GM19463 (cell line): Measurements from ENCODE around the gene SCRN3.
A peak's percentile ranks its signal among the peaks of the same experiment; 100 is the strongest.
"Not testable (repeated sequence)": the region's sequence is repeated elsewhere in the genome, so short reads cannot be mapped to it uniquely, and the experiment has no call there.

Experiments
- ATAC-seq: cut with Tn5 transposase; IDR thresholded peaks from one replicate; pipeline ENCODE4 v1.9.1; 2021; ENCODE audit warnings: mild to moderate bottlenecking, moderate library complexity; ENCODE audit not compliant: unreplicated experiment

The SCRN3 gene, protein sequence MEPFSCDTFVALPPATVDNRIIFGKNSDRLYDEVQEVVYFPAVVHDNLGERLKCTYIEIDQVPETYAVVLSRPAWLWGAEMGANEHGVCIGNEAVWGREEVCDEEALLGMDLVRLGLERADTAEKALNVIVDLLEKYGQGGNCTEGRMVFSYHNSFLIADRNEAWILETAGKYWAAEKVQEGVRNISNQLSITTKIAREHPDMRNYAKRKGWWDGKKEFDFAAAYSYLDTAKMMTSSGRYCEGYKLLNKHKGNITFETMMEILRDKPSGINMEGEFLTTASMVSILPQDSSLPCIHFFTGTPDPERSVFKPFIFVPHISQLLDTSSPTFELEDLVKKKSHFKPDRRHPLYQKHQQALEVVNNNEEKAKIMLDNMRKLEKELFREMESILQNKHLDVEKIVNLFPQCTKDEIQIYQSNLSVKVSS

DNA sequence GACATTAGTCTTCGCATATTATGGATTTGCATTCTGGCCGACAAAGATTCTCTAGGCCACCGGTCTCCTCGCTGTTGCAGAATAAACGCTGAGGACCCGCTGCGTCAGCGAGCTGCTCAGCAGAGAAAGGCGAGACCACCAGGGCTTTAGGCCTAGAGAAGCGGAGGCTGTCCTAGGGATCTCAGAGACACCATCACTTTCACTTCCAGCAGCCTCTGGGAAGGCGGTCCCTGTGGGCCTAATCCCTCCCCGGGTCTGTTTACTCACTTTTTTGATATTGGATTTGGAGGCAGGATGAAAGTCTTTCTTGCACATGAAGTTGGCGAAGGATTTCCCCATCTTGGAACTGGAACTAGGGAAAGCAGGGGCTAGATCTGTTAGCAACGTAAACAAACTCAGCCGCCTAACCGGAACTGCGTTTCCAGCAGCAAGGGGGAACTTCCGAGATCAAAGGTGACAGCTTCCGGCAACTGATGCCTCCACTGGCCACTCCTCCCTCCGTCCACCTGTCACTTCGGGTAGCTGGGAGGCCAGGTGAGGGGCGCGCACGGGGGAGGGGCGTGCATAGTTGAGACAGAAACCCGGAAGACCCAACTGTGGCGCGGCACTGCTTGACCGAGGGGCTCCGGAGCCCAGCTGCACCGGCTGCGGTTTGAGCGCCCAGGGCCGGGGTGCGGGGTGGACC is at the start of gene SCRN3:
TSS of gene SCRN3 (plus strand) at position 447 of the 685 bp plus-strand sequence. CDS start 2,554 bp downstream, outside the sequence.
- peak; percentile 97 for ATAC-seq

DNA sequence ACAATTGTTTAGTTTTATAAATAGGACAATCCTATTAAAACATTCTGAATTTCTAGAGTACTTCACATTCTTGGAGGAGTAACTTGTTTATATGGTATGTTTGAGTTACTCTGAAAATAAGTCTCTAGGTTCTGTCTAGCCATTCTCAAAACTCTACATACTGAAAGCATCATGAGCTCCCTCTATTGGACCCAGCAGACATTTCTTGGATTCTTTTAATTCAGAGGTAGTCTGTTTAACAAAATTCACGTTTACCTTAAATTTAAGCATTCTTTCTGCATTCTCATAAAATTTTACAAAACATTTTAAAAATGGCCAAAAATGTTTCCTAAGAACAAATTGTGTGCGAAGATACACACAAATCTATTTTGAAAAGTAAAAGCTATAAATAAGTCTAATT is 45.5 kb upstream of the SCRN3 start:
- no peak for ATAC-seq

DNA sequence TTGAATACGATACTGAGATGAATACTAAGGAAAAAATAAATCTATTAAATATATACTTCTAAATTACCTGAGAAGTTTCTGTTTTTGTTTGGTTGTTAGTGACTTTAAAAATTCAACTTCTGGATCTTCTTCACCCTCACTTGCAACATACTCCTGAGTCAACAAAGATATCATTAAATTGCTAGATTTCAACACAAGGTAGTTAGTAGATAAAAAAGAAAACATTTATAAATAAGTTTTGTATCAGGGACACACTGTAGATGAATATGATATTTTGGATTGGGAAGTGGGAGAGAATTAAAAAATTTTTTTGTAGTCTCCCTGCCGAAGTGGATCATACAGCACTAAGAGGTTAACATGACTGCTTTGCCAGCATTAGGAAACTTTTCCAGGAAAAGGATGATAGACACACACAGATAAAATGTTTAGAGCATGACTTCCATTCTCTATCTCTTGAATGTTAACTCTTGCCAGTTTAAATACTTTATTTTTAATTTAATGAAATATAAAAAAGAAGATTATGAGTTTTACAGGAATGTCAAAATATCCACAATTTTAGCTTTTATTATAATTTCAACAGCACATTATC is 44.8 kb upstream of the SCRN3 start:
- no peak for ATAC-seq

DNA sequence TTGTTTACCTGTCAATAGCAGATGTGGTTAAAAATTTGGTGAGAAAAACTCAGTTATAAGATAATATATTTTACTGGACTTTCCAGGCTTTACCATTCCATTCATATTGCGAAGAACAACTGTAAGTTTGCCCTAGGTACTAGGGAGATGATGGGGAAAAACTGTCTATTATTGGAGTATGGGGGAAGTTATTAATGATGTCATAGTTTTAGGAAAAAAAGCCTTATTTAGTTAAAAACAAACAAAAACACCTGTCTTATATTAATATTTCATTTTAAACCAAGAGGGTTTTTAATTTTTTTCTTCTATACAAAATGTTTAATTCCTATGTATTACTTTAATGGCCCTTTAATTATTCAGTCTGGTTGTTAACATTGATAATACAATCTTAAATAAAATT is 42.5 kb upstream of the SCRN3 start:
- no peak for ATAC-seq

DNA sequence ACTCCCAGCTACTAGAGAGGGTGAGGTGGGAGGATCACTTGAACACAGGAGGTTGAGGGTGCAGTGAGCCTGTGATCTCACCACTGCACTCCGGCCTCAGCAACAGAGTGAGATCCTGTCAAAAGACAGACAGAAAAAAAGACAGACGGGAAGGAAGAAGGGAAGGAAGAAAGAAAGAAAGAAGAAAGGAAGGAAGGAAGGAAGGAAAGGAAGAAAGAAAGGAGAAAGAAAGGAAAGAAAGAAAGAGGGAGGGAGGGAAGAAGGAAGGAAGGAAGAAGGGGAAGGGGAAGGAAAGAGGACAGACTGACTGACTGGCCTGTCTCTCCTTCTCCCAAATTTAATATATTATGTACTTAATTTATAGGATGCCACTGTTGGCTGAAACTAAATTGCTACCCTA is 39.2 kb upstream of the SCRN3 start:
- ATAC-seq: no peak

DNA sequence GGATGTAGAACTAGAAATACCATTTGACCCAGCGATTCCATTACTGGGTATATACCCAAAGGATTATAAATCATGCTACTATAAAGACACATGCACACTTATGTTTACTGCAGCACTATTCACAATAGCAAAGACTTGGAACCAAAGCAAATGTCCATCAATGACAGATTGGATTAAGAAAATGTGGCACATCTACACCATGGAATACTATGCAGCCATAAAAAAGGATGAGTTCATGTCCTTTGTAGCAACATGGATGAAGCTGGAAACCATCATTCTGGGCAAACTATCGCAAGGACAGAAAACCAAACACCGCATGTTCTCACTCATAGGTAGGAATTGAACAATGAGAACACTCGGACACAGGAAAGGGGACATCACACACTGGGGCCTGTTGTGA is 35.9 kb upstream of the SCRN3 start:
- not testable (repeated sequence) for ATAC-seq

DNA sequence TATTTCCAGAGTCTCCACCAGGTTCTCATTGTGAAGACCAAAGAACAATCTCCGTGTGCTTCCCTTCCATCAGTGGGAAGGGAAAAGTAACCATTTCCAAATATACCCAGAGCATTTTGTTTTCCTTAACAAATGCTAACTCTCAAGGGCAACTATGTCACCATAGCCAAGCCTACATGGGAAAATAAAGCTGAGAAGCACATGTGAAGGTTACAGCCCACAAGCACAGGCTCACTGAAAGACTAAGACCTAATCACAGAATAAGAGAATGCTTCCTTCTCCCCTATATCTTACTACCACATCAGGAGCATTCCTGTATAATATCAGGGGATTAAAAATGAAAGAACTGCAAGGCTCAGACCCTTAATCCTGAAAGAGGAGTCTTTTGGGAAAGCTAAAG is 32.6 kb upstream of the SCRN3 start:
- ATAC-seq: no peak

DNA sequence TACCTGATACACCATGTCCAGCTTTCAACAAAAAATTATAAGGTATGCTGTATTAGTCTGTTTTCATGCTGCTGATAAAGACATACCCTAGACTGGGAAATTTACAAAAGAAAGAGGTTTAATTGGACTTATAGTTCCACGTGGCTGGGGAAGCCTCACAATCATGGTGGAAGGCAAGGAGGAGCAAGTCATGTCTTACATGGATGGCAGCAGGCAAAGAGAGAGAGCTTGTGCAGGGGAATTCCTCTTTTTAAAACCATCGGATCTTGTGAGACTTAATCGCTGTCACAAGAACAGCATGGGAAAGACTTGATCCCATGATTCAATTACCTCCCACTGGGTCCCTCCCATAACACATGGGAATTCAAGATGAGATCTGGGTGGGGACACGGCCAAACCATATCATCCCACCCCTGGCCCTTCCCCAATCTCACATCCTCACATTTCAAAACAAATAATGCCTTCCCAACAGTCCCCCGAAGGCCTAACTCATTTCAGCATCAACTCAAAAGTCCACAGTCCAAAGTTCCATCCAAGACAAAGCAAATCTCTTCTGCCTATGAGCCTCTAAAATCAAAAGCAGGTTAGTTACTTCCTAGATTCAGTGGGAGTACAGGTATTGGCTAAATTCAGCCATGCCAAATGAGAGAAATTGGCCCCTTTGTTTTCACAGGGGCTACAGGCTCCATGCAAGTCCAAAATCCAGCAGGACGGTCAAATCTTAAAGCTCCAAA is 31.9 kb upstream of the SCRN3 start:
- not testable (repeated sequence) for ATAC-seq

DNA sequence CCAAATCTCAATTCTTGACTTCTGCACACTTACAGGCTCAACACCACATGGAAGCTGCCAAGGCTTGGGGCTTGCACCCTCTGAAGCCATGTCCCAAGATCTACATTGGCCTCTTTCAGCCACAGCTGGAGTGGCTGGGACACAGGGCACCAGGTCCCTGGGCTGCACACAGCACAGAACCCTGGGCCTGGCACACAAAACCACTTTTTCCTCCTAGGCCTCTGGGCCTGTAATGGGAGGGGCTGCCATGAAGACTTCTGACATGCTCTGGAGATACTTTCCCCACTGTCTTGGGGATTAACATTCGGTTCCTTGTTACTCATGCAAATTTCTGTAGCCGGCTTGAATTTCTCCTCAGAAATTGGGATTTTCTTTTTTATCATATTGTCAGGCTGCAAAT is 30.9 kb upstream of the SCRN3 start:
- no peak for ATAC-seq

DNA sequence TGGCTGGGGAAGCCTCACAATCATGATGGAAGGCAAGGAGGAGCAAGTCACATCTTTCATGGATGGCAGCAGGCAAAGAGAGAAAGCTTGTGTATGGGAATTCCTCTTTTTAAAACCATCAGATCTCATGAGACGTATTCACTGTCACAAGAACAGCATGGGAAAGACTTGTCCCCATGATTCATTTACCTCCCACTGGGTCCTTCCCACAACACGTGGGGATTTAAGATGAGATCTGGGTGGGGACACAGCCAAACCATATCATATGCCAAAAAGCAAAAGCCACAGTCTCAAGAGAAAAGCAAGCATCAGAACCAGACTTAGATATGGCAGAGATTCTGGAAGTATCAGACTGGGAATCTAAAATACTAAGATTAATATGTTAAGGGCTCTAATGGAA is 30.0 kb upstream of the SCRN3 start:
- ATAC-seq: no peak

DNA sequence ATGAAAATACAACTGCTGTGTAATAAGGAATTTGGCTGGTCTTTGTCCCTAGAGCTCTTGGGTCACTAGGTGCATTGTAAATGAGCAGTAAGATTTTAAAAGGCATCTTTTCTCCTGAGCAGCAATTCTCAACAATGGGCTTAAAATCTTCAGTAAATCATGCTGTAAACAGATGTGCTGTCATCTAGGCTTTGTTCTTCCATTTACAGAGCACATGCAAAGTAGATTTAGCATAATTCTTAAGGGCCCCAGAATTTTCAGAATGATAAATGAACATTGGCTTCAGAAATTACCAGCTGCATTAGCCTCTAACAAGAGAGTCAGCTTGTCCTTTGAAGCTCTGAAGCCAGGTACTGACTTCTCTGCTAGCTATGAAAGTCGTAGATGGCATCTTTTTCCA is 26.8 kb upstream of the SCRN3 start:
- no peak for ATAC-seq

DNA sequence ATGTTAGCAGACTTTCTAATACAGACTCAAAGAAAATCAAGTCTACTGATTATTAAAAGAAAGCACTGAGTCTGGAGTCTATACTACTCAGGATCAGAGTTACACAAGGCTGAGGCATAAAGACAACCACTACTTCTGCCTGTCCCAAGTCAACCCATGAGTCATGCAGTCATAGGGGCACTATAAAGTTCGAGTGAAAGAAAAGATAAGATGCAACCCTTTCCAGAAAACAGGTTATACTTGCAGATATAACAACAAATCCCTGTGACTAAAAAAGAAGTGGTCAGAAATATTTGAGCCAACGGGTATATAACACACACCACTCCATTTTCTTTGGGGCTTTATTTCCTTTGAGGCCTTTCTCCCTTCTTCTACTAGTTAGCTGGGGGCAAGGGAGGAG is 18.6 kb upstream of the SCRN3 start:
- no peak for ATAC-seq

DNA sequence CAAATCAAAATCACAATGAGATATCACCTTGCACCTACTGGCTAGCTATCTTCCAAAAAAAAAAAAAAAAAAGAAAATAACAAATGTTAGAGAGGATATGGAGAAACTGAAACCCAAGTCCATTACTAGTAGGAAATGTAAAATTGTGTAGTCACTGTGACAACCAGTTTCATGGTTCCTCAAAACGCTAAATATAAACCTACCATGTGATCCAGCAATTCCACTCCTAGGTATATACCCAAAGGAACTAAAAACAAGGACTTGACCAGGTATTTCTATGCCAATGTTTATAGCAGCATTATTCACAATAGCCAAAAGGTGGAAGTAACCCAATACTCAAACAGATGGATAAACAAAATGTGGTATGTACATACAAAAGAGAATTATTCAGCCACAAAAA is 11.7 kb upstream of the SCRN3 start:
- ATAC-seq: no peak

DNA sequence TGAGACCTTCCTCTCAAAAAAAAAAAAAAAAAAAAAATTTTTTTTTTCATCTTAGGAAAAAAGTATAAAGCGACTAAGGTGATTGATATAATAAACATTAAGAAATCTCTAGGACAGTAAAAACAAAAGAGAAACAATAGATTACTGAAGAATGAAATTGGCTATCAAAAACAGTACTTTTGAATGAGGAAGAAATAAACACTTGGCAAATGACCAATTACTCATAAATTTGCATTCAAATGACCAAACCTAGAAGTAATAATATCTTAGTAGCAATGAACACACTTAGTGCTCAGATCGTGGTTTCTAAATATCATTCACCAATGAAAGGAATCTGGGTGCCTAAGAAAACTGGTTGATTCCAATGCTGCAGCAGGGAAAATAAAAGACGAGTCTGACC is 10.3 kb upstream of the SCRN3 start:
- no peak for ATAC-seq

DNA sequence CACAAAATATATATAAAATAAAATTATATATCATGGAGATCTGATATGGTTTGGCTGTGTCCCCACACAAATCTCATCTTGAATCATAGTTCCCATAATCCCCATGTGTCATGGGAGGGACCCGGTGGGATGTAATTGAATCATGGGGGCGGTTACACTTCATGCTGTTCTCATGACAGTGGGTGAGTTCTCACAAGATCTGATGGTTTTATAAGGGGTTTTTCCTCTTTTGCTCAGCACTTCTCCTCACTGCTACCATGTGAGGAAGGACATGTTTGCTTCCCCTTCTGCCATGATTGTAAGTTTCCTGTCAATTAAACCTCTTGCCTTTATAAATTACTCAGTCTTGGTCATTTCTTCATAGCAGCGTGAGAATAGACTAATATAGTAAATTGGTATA is 6.8 kb upstream of the SCRN3 start:
- not testable (repeated sequence) for ATAC-seq

DNA sequence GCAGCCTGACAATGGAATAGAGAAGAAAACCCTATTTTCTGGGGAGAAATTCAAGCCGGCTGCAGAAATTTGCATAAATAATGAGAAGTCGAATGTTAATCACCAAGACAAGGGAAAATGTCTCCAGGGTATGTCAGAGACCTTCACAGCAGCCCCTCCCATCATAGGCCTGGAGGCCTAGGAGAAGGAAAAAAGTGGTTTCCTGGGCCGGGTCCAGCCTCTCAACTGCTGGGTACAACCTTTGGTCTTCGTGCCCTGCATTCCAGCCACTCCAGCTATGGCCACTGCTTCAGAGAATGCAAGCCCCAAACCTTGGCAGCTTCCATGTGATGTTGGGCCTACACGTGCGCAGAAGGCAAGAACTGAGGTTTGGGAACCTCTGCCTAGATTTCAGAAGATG is 6.0 kb upstream of the SCRN3 start:
- ATAC-seq: no peak

DNA sequence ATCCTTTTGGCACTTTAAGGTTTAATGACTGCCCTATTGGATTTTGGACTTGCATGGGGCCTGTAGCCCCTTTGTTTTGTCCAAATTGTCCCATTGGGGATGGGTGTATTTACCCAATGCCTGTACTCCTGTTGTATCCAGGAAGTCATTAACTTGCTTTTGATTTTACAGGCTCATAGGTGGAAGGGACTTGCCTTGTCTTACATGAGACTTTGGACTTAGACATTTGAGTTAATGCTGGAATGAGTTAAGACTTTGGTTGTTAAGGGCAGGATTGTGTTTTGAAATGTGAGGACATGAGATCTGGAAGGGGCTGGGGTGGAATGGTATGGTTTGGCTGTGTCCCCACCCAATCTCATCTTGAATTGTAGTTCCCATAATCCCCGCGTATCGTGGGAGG is 5.2 kb upstream of the SCRN3 start:
- not testable (repeated sequence) for ATAC-seq

DNA sequence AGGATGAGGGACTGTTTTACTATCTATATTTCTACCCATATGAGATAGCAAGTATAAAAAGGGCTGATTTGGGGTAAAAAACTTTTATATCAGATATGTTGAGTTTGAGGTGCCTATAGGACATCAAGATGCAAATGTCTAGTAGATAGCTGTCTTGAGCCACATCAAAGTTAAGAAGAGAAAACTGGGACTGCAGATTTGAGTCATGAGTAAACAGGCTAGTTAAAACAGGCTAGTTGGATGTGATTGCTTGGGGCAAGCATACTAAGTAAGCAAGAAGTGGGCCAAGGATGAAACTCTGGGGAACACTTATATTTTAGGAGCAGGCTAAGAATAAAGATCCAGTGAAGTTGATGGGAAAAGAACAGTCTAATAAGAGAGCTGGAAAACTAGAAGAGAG is 2.8 kb upstream of the SCRN3 start:
- ATAC-seq: no peak

DNA sequence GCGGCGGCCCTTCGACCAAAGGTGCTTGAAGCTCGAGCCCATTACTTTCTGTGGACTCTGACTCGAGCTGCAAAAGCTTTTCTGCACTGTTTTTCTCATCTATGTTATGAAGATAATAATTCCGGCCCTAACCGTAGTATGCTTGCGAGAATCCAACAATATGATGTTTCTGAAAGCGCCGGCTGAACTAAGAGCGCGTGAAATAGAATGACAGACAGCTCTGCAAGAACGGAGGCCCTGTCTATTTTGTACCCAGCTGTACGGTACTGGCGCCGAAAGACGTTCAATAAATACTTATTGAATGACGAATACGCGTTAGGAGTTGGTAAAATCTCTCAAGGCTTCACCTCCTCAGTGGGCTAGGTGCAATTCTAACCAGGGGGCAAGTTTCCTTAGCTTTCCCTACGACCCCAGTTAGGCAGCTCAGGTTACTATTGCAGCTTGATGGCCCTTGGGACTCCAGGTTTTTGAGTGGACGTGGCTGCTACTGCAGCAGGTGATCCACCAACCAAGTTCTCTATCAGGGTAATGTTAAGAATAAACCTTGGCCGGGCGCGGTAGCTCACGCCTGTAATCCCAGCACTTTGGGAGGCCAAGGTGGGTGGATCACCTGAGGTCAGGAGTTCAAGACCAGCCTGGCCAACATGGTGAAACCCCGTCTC is 570 bp downstream of the SCRN3 start:
- ATAC-seq: peak; percentile 18

DNA sequence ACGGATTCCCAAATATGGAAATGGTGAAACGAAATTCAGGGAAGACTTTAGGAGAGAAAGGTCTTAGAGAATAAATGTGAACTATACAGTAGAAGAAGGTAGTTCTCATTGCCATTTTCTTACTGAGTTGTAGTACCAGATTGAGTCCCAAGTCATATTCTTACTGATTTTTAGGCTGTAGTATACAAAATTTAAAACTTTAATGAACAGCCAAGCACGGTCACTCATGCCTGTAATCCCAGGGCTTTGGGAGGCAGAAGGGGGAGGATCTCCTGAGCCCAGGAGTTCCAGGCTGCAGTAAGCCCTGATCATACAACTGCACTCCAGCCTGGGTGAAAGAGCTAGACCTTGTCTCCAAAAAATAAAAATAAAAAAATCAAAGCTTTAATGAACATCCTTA is 2.2 kb downstream of the SCRN3 start:
- no peak for ATAC-seq

DNA sequence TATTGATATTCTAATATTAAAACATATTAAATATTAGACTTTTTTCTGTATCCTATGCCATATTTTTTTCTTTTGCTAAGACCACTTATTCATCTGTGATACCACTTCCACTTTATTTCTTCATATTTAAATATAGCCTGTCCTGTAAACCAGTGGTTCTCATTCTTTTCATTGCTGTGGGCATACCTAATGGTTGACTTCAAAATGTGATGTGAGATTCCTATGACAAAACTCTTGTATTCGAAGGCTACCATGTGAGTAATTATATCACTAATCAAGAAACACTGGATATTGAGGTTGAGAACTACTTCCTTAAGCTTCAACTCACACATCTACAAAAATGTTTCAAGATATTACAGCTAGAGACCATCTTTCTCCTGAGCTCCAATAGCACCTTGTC is 3.6 kb downstream of the SCRN3 start:
- ATAC-seq: no peak
